ENCODE results near the gene DDIT3.
"Not testable (repeated sequence)": the region's sequence is repeated elsewhere in the genome, so short reads cannot be mapped to it uniquely, and the experiment has no call there.

The DDIT3 gene, protein sequence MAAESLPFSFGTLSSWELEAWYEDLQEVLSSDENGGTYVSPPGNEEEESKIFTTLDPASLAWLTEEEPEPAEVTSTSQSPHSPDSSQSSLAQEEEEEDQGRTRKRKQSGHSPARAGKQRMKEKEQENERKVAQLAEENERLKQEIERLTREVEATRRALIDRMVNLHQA

DNA sequence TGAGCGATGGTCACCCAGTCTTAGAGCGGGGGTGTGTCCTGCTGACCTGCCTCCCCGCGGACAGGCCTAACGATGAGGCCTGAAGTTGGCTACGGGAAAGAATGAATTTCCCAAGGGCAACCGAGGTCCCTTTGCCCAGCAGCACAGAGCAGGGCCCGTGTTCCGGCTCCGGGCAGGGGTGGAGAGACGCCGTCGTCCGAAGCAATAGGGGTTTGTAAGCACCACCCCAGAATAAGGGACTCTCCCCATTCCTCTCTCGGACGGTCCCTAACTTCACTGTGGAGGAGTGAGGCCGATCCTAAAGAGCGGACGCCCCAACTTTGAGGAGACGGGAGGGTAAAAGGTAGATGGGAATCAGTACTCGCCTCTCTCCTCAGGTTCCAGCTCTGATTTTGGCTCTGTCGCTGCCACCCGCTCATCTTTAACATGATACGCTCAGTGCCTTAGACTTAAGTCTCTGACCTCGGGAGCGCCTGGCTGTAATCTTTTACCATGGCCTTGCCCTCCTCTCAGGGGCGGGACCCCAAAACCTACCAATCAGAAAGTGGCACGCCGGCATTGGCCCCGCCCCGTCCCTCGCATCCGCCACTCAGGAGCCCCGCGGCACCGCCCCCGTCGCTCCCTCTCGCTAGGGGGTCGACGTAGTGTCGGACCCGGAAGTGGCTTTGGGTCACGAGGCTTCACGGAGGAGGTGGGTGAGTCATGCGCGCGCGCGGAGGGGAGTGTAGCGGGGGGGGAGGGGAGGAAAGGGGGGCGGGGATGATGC, at the start of gene DDIT3:
TSS of gene DDIT3 (minus strand) at position 462 of the 766 bp plus-strand sequence. CDS start 3,108 bp downstream, outside the sequence.
- peak; percentile 95 for DNase-seq (ENCODE audit: low spot score)

DNA sequence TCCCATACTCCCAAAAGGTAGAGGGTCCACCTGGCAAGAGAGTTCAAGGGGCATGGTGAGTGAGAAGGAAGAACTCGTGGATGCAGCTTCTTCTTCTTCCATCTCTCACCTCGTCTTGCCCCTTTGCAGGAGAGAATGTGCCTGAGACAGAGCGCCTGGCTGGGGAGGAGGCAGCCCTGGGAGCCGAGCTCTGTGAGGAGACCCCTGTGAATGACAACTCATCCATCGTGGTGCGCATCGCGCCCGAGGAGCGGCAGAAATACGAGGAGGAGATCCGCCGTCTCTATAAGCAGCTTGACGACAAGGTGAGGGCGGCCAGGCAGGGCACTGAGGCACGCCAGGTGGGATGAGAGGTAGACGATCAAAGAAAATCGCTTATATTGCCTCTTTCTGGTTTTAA, 49.5 kb upstream of the DDIT3 start:
- DNase-seq (ENCODE audit: low spot score) = peak; percentile 25

DNA sequence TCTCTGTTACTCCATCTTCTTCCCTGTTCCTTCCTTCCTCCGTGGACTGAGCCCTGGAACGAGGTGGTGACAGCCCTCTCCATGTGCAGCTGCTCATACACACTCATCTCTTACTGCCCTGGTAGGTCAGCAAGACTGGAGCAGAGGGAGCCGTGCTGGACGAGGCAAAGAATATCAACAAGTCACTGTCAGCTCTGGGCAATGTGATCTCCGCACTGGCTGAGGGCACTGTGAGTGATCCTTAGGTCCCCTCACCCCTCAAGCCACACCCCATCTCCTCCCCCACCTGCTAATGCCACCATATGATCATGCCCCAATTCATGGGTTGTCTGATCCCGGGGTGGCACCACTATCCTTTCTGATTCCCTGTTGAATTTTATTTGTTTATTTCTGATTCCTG, 48.5 kb upstream of the DDIT3 start:
- no peak for DNase-seq (ENCODE audit: low spot score)

DNA sequence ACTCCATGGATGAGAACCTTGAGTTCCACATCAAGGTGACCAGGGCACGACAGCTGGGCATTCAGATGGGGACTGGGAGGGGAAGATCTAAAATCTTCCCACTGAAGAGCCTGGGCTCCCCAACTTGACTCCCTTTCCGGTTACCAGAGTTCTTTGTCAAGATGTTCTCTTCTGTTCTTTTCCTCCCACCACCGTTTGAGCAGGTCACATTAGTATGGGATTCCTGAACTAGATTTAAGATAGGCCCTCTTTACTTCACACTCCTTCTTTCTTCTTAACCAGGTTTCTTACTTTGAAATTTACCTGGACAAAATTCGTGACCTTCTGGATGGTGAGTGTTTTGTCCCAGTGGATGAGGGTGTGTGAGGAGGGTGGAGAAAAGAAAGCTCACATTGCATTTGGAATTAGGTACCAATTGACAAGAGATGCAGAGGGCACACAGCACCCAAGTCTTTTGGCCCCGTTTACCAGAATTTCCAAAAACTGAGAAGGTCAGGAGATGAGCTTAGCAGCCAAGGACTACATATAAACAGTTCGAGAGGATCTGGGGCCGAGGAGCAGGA, 43.9 kb upstream of the DDIT3 start:
- no peak for DNase-seq (ENCODE audit: low spot score)

DNA sequence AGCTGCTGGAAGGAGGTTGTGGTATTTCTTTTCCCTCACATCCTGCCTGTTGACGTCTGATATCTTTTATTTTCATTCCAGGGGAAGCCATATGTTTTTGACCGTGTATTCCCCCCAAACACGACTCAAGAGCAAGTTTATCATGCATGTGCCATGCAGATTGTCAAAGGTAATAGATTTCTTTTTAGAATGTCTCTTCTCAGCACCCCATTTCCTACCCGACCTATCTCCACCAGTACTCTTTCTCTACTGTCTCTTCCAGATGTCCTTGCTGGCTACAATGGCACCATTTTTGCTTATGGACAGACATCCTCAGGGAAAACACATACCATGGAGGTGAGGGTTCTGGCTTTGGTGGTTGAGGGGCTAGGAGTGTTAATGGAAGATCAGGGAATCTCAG, 43.0 kb upstream of the DDIT3 start:
- no peak for DNase-seq (ENCODE audit: low spot score)

DNA sequence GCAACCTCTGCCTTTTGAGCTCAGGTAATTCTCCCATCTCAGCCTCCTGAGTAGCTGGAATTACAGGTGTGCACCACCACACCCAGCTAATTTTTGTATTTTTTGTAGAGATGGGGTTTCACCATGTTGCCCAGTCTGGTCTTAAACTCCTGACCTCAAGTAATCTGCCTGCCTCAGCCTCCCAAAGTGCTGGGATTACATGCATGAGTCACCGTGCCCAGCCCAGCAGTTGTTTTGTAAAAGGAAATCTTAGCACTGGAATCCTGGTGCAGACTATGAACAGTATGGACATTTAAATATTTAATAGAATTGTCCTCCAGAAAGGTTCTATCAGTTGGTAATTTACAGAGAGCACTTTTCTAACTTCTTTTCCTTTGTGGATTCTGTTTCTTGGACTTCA, 40.8 kb upstream of the DDIT3 start:
- not testable (repeated sequence) for DNase-seq (ENCODE audit: low spot score)

DNA sequence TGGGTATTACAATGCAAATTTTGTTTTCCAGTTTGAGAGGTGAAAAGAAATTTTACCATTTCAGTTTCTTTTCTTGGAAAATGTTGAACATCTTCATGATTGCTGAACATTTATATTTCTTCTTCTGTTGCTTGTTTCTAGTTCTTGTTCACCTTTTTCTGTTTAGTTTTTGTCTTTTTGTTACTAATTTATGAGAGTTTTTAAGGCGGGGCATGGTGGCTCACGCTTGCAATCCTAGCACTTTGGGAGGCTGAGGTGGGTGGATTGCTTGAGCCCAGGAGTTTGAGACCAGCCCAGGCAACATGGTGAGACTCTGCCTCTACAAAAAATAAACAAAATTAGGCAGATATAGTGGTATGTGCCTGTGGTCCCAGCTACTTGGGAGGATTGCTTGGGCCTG, 40.2 kb upstream of the DDIT3 start:
- no peak for DNase-seq (ENCODE audit: low spot score)

DNA sequence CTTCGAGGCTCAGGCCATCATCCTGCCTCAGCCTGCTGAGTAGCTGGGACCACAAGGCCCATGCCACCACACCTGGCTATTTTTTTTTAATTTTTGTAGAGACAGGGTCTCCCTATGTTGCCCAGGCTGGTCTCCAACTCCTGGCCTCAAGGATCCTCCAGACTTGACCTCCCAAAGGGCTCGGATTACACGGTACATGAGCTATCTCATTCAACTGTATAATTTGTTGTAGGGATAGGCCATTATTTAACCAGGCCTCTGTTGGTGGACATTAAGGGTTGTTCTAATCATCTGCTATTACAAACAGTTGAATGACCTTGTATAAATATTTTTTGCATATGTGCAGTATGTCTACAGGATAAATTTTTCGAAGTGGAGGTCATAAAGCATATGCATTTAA, 38.5 kb upstream of the DDIT3 start:
- no peak for DNase-seq (ENCODE audit: low spot score)

DNA sequence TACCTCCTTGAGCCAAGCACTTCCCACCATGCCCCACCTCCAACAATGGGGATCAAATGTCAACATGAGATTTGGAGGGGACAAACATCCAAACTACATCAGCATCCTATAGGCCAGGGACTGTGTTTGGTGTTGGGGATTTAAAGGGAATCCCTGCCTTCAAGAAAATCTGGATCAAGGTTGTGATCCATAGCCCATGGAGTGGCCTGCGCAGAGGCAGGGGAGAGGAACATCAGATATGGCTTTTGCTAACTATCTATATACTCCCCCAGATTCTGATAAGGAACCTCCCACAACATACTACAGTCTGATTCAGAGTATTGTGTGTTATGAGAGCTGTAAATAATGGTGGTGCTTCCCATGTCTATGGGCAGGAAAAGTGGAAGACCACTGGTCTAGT, 34.6 kb upstream of the DDIT3 start:
- no peak for DNase-seq (ENCODE audit: low spot score)

DNA sequence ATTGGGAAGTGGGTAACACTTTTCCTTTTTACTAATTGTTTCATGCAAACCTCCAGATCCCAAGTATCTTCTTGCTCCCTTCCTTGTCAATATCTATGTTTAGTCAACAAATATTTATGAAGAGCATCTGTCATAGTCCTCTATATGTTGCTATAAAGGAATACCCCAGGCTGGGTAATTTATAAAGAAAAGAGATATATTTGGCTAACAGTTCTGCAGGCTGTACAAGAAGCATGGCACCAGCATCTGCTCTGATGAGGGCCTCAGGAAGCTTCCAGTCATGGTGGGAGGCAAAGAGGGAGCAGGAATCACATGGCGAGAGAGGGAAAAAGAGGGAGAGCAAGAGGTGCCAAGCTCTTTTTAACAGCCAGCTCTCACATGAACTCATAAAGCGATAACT, 34.1 kb upstream of the DDIT3 start:
- DNase-seq (ENCODE audit: low spot score) = no peak

DNA sequence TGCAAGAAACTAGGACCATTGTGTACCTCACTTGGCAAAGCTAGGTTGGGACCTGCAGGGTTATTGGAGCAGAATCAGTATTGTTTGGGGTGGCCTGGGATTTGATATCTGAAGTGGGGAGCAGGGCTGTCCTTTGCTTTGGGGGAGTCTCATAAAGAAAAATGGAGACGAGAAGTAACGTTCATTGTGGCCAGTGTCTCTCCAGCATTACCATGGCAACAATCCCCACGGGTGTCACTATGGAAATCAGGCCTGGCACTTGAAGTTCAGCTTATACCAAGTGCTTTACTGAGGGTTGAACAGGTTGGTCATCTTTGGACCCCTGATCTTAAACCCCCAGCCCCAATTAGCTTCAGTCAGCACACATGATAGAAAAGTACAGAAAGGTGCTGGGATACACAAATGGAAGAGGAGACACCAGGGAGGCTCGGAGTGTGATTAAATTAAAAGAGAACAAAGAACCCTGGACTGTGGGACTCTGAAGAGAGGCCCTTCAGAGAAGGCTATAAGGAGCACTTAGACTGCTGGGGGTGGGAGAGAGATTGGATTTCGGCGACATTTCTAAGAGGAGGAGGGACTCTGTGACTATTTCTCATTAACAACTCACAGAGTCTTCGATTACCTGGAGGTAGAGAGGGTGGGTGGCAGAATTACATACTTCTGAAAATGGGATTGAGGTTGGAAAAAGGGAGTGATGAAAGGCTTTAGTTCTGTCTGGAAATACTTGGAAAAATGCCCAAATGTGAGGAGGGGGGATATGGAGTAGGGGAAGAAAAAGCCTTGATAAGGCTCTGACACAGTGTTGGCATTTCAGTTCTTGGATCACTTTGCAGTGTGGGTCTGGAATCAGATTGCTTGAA, 33.3 kb upstream of the DDIT3 start:
- no peak for DNase-seq (ENCODE audit: low spot score)

DNA sequence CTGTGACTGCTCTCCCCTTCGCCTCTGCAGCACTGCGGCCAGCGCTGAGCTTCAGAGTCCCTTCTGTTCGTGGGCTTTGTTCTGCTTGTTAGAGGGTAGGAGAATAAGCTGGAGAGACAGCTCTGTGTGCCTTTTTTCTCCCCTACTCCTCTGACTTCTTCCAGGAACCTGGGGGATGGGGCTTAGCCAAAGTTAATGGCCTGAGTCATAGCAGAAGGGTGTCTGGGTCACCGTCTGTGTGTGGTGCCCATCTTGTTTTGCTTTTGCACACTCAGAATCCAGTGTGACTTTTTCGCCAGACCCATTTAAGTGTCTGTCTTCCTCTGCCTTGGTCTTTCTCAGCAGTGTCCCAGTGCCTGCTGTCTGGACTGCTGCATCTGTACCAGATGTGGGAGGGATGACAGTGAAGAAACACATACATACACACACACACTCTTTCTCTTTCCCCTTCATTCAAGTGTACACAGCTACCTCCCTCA, 32.6 kb upstream of the DDIT3 start:
- DNase-seq (ENCODE audit: low spot score) = no peak

DNA sequence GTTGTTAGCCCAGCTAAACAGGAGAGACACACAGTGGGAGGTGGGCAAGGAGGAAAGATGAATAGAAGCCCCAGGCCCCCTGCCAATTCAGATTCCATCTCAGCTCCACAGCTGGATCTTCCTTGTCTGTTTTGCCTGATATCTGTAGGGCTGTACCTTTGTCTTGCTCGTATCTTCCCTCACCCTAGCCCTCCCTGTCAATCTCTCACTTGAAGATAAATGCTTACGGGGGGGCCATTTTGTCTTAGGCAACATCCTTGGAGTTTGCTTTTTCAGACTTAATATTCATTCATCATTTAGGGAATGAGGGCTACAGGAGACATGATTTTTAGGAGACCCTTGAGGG, 32.0 kb upstream of the DDIT3 start:
- no peak for DNase-seq (ENCODE audit: low spot score)

DNA sequence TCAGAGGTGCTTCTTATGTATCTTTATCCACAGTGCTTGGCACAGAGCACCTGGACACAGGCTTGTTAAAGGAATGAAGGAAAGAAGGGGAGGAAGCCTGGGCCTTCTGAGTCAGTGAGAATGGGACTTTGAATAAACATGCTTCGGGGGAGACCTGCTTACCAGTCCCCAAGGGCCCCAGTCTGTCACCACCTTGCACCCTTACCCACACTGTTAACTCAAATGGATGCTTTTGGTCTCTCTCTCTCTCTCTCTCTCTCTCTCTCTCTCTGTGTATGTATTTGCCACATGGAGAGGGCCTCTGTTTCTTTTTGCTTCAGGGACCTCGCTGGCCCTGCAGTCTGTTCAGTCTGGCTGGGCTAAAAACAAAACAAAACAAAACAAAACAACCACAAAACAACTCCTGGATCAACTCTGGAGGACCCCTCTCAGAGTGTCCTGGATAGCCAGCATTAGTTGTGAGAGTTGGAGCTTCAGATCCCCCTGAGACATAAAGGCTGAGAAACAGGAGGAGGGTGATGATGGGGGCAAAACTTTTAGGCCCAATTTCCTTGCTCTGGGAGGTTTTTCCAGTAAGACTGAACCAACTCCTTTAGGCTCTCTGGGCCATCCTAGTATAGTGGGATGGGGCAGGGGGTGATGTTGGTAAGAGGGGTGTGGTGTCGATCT, 31.5 kb upstream of the DDIT3 start:
- no peak for DNase-seq (ENCODE audit: low spot score)

DNA sequence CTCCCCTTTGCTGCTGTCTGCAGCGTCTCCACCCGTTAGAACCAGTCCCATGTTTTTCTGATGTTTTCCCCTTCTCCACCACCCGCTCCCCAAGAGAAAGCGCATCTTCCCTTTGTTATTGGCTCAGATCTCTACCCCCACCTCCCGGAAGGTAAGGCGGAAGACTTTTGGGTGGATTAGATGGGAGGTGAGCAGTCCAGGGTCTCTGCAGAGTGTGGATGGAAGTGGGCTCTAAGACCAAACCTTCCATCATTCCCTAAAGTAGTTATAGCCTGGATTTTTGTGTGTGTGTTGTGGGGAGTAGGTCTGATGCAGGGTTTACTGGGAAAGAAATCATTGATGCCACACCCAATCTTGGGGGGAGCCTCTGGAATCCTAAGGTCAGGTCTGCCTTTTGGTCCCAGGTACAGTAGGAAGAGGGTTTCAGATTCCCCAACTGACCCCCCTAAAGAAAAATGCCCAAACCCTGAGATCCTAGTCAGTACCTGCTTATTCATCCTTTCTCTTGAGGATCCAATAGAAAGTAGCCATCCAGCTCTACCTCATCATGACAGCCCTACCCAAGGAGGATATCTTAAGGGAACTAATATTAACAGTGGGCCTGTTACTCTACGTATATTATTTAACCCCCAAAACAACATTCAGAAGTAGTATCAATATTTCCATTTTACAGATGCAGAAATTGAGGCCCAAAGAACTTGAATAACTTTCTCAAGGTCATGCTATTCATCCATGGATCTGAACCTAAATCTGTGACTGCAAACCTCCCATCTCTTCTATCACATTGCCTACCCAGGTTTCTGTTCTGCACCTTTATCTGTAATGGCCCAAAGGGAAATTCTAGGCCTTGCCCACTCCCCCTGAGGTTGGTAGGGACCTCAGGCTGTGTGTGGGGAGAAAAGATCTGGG, 30.6 kb upstream of the DDIT3 start:
- no peak for DNase-seq (ENCODE audit: low spot score)

DNA sequence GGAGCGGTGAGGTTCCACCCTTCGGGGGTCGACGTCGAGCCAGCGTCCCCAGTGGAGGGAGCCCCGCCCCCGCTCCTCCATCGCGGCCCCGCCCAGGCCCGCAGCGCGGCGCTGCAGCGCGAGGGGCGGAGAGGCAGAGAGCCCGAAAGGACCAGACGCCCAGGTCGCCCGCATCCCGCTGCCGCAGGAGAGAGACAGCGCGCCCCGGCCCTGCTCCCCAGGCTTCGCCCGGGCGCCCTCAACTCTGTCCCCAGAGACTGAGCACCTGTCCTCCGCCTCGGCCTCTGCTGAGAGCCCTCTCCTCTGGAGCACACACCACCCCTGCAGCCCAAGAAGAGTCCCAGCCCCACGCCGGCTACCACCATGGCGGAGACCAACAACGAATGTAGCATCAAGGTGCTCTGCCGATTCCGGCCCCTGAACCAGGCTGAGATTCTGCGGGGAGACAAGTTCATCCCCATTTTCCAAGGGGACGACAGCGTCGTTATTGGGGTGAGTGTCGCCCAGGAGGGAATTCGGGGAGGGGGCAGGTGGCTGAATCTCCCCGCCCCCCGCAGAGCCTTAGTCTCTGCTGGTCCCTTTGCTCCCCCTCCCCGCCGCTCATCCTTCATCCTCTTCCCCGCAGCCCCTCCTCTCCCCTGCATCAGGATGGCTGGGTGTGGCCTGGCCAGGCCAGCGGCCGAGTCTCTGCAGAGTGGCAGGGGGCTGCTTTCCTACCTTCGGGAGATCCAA, 29.8 kb upstream of the DDIT3 start, which contains the start of gene KIF5A:
TSS of gene KIF5A (plus strand) at position 136 of the 732 bp plus-strand sequence. CDS start at position 364, 228 bp downstream.
- DNase-seq (ENCODE audit: low spot score) = peak; percentile 92

DNA sequence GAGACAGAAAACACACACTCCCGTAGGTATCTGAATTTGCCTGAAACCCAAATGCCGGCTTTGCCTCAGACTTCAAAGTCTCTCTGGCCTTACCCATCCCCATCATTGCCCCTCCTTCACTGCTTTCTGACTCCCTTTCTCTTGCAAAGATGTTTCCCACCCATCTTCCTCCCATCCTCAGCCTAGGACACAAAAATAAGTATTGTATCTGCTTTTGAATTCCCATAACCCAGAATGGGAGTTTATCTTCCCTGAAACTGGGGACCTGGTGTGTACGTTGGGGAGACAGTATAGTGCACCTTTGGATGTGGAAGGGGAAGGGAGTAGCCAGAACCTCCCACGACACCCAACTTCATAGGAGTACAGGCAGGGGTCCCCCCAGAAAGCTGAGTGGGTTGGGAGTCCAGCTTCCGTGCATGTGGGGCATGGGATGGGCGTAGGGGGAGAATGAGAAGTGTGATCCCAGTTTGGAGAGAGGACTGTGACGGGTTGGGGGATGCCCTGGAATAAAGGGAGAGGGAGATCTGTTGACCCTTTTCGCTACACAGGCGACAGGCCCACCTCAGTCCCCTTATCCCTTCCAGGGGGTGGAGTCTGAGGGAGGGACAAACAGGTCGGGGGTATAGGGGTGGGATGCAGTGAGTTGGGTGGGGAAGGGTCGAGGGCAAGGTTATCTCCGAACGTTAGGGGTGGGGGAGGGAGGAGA, 29.0 kb upstream of the DDIT3 start:
- DNase-seq (ENCODE audit: low spot score) = no peak

DNA sequence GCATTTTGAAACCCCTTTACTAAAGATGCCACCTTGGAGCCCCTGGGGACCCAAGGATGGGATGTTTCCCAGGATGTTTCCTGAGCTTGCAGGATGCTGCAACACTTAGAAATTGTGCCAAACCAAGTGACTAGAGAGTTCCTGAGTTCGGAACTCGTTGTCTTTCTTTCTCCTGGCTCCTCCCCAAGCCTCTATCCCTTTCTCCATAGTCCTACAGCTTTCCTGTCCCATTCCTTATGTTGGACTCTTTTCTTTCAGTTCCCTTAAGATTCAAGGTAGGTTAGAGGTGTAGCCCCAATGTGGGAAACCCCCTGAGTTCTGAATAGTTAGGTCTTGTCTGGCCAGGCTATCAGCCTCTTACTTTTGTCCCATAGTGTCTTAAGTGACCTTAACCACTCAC, 28.2 kb upstream of the DDIT3 start:
- no peak for DNase-seq (ENCODE audit: low spot score)

DNA sequence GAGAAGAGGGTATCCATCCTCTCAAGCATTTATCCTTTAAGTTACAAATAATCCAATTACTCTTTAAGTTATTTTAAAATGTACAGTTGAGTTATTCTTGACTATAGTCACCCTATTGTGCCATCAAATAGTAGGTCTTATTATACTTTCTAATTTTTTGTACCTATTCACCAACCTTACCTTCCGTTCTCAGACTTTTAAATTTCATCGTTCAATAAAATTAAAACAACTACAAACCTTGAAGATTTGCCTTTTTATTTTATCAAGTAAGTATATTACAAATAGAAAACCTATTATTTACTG, 27.6 kb upstream of the DDIT3 start:
- no peak for DNase-seq (ENCODE audit: low spot score)

Data from D341Med (cell line).